ENCODE measurements around the gene OR10A6.

DNA sequence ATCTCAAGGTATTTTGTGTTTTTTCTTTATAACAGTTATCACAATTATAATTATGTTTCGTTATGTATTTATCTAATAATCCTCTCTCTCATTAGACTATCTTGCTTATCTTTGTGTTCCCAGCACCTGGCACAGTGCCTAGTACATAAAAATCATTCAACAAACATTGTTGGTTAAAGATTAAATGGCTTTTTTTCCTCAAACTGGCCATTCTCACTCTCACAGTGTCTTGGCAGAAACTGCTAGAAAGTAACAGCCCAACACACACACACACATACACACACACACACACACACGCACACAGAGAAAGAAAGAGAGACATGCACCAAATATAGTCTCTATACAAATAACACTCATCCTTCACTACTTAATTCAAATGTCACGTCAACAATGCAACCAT, 36.8 kb downstream of the OR10A6 start:
- TF ChIP-seq, protein P1, sequence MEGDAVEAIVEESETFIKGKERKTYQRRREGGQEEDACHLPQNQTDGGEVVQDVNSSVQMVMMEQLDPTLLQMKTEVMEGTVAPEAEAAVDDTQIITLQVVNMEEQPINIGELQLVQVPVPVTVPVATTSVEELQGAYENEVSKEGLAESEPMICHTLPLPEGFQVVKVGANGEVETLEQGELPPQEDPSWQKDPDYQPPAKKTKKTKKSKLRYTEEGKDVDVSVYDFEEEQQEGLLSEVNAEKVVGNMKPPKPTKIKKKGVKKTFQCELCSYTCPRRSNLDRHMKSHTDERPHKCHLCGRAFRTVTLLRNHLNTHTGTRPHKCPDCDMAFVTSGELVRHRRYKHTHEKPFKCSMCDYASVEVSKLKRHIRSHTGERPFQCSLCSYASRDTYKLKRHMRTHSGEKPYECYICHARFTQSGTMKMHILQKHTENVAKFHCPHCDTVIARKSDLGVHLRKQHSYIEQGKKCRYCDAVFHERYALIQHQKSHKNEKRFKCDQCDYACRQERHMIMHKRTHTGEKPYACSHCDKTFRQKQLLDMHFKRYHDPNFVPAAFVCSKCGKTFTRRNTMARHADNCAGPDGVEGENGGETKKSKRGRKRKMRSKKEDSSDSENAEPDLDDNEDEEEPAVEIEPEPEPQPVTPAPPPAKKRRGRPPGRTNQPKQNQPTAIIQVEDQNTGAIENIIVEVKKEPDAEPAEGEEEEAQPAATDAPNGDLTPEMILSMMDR (IDR thresholded peaks at IDR 0.05): no peak
- TF ChIP-seq JUNB (IDR thresholded peaks at IDR 0.05) (no peak), ESRRA (IDR thresholded peaks at IDR 0.05; ENCODE audit: borderline replicate concordance, low read length) (no peak), POLR2A (IDR thresholded peaks at IDR 0.05; ENCODE audit: low read length) (no peak), RAD21 (conservative IDR thresholded peaks at IDR 0.05 in 1 of 2, IDR thresholded peaks at IDR 0.05 in 1 of 2) (no peak), EP300 (IDR thresholded peaks at IDR 0.05) (no peak)
